HepG2 (cell line): ENCODE measurements around the gene CDH1. TPM values are rescaled to one million over a fixed set of nuclear protein-coding genes. Genes with fewer than 3 reads are reported as not detected.

Source experiments
- ARNT ChIP-seq: fragments of 450-650 bp; IDR thresholded peaks from 2 replicates; pipeline ENCODE4 v1.6.1; 2017
- ATAD3A ChIP-seq: sonication (generic); formaldehyde crosslinking; IDR thresholded peaks from 2 replicates; pipeline ENCODE4 v1.4.0; 2020; ENCODE audit warnings: missing genetic modification reagents
- EEA1 ChIP-seq: sonication (generic); formaldehyde crosslinking; IDR thresholded peaks from 2 replicates; pipeline ENCODE4 v1.5.1; 2020; ENCODE audit warnings: mild to moderate bottlenecking, missing genetic modification reagents, borderline replicate concordance
- ETS1 ChIP-seq: sonication (generic); formaldehyde crosslinking; IDR thresholded peaks from 2 replicates; pipeline ENCODE4 v1.4.0; 2020; ENCODE audit warnings: missing genetic modification reagents
- GATAD2A ChIP-seq: IDR thresholded peaks from 2 replicates; pipeline ENCODE4 v1.6.1; 2016
- HDAC2 ChIP-seq: sonication (generic); formaldehyde crosslinking; IDR thresholded peaks from 2 replicates; pipeline ENCODE4 v1.4.0; 2020; ENCODE audit warnings: missing genetic modification reagents
- HDAC6 ChIP-seq: fragments of 200-600 bp; sonication (generic); IDR thresholded peaks from 2 replicates; pipeline ENCODE4 v1.7.0; 2017; ENCODE audit warnings: mild to moderate bottlenecking, antibody characterized with exemption, low read length, low read depth
- HES4 ChIP-seq: sonication (generic); formaldehyde crosslinking; IDR thresholded peaks from 2 replicates; pipeline ENCODE4 v1.9.0; 2021; ENCODE audit warnings: mild to moderate bottlenecking, missing genetic modification reagents, borderline replicate concordance
- HOXA3 ChIP-seq: sonication (generic); formaldehyde crosslinking; IDR thresholded peaks from 2 replicates; pipeline ENCODE4 v1.5.0; 2020; ENCODE audit warnings: missing genetic modification reagents
- MAZ ChIP-seq, 2 experiments: sonication (generic) in 1 of 2; formaldehyde crosslinking in 1 of 2; IDR thresholded peaks; 2 replicates each; pipeline versions ENCODE4 v1.5.0 to v1.6.1; 2012 to 2020; ENCODE audit warnings: low read depth in 2 of 2, mild to moderate bottlenecking in 2 of 2, borderline replicate concordance in 1 of 2, improper control_type of control experiment in 1 of 2, low read length in 1 of 2, missing genetic modification reagents in 1 of 2, moderate library complexity in 1 of 2
- NR2F1 ChIP-seq, 2 experiments: fragments of 450-650 bp in 1 of 2; formaldehyde crosslinking in 1 of 2; IDR thresholded peaks; 2 replicates each; pipeline versions ENCODE4 v1.5.0 to v1.6.1; 2016 to 2020; ENCODE audit warnings: mild to moderate bottlenecking in 1 of 2, missing compliant biosample characterization in 1 of 2, missing genetic modification reagents in 1 of 2, moderate library complexity in 1 of 2
- RELA ChIP-seq: sonication (generic); formaldehyde crosslinking; IDR thresholded peaks from 2 replicates; pipeline ENCODE4 v1.4.0; 2020; ENCODE audit warnings: missing genetic modification reagents
- ZNF142 ChIP-seq: sonication (generic); formaldehyde crosslinking; IDR thresholded peaks from 2 replicates; pipeline ENCODE4 v1.4.0; 2020; ENCODE audit warnings: missing genetic modification reagents
- ZNF484 ChIP-seq: sonication (generic); formaldehyde crosslinking; IDR thresholded peaks from 2 replicates; pipeline ENCODE4 v1.5.1; 2020; ENCODE audit warnings: mild to moderate bottlenecking, low read depth, missing genetic modification reagents, borderline replicate concordance
- ZNF616 ChIP-seq: sonication (generic); formaldehyde crosslinking; IDR thresholded peaks from 2 replicates; pipeline ENCODE4 v1.5.0; 2020; ENCODE audit warnings: low read depth, mild to moderate bottlenecking, missing genetic modification reagents
- ZNF747 ChIP-seq: sonication (generic); formaldehyde crosslinking; IDR thresholded peaks from 2 replicates; pipeline ENCODE4 v1.8.1; 2023; ENCODE audit warnings: missing genetic modification reagents, mild to moderate bottlenecking, borderline replicate concordance
- polyA plus RNA-seq, 8 experiments: library from polyadenylated mRNA; depleted of rRNA in 3 of 8; stranded (reverse) in 7 of 8; unstranded in 1 of 8; fragments of >200 nt; fragmentation: Illumina TruSeq in 4 of 8; extraction: Trizol in 4 of 8; gene quantifications; 2 replicates each; pipeline versions ENCODE4 v1.2.1 to v1.2.3, GENCODE V29; 2011 to 2016; ENCODE audit warnings: low read depth in 4 of 8, missing spikeins in 1 of 8, mixed read lengths in 1 of 8; ENCODE audit not compliant: insufficient read depth in 1 of 8
- total RNA-seq, 5 experiments: library from RNA; depleted of rRNA; stranded (reverse); fragments of >200 nt; fragmentation: Illumina TruSeq; extraction: Trizol; gene quantifications; 2 replicates each; pipeline ENCODE4 v1.2.3, GENCODE V29; 2016; ENCODE audit warnings: low read depth in 1 of 5
- TF ChIP-seq, protein P1 (sequence below): sonication (generic); formaldehyde crosslinking; IDR thresholded peaks from 2 replicates; pipeline ENCODE4 v1.4.0; 2020; ENCODE audit warnings: mild to moderate bottlenecking, missing genetic modification reagents, borderline replicate concordance
- TF ChIP-seq, protein P2 (sequence below): sonication (generic); formaldehyde crosslinking; IDR thresholded peaks from 2 replicates; pipeline ENCODE4 v1.5.0; 2020; ENCODE audit warnings: missing genetic modification reagents

The CDH1 gene
- total and polyA plus RNA-seq, 2 of the 13 experiments (the other 11 are each of a cell fraction or from before 2014, with no cell fraction given): 0.95 to 9.8 TPM

- TF ChIP-seq, protein P1, sequence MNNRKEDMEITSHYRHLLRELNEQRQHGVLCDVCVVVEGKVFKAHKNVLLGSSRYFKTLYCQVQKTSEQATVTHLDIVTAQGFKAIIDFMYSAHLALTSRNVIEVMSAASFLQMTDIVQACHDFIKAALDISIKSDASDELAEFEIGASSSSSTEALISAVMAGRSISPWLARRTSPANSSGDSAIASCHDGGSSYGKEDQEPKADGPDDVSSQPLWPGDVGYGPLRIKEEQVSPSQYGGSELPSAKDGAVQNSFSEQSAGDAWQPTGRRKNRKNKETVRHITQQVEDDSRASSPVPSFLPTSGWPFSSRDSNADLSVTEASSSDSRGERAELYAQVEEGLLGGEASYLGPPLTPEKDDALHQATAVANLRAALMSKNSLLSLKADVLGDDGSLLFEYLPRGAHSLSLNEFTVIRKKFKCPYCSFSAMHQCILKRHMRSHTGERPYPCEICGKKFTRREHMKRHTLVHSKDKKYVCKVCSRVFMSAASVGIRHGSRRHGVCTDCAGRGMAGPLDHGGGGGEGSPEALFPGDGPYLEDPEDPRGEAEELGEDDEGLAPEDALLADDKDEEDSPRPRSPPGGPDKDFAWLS: no peak
- no peak for TF ChIP-seq ATAD3A (CRISPR knock-in tag)
- TF ChIP-seq ZNF484 (CRISPR knock-in tag): no peak
- no peak for TF ChIP-seq MAZ (IDR thresholded peaks at IDR 0.05; ENCODE audit: borderline replicate concordance, low read depth, low read length)
- no peak for TF ChIP-seq MAZ (CRISPR knock-in tag; IDR thresholded peaks at IDR 0.05; ENCODE audit: low read depth)
- no peak for TF ChIP-seq HOXA3 (CRISPR knock-in tag)
- TF ChIP-seq HDAC6: no peak
- TF ChIP-seq HES4 (CRISPR knock-in tag): no peak
- TF ChIP-seq, protein P2, sequence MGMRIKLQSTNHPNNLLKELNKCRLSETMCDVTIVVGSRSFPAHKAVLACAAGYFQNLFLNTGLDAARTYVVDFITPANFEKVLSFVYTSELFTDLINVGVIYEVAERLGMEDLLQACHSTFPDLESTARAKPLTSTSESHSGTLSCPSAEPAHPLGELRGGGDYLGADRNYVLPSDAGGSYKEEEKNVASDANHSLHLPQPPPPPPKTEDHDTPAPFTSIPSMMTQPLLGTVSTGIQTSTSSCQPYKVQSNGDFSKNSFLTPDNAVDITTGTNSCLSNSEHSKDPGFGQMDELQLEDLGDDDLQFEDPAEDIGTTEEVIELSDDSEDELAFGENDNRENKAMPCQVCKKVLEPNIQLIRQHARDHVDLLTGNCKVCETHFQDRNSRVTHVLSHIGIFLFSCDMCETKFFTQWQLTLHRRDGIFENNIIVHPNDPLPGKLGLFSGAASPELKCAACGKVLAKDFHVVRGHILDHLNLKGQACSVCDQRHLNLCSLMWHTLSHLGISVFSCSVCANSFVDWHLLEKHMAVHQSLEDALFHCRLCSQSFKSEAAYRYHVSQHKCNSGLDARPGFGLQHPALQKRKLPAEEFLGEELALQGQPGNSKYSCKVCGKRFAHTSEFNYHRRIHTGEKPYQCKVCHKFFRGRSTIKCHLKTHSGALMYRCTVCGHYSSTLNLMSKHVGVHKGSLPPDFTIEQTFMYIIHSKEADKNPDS (CRISPR knock-in tag): no peak
- no peak for TF ChIP-seq NR2F1 (CRISPR knock-in tag; IDR thresholded peaks at IDR 0.05)
- TF ChIP-seq ZNF142 (CRISPR knock-in tag): no peak
- TF ChIP-seq ZNF616 (CRISPR knock-in tag): no peak
- no peak for TF ChIP-seq ARNT
- peak; percentile 62 for TF ChIP-seq GATAD2A (CRISPR knock-in tag)
- no peak for TF ChIP-seq RELA (CRISPR knock-in tag)
- peak; percentile 70 for TF ChIP-seq HDAC2 (CRISPR knock-in tag)
- TF ChIP-seq ETS1 (CRISPR knock-in tag): no peak
- TF ChIP-seq EEA1 (CRISPR knock-in tag): no peak
- no peak for TF ChIP-seq ZNF747 (CRISPR knock-in tag)
Measured at GRCh38 chr16:68873635-68874471, 136.8 kb downstream of the CDH1 start (continued).
